ENCODE results near the gene DUT. TPM values are rescaled to one million over a fixed set of nuclear protein-coding genes. Genes with fewer than 3 reads are reported as not detected.

DUT gene
- total RNA-seq, 1 experiment from 2014 or later: 85.2 TPM

- Histone ChIP-seq H3K4me1 (ENCODE audit: insufficient read depth, low read length) (peaks cover 14% of the 10 kb centered on the region), H3K9ac (ENCODE audit: low read length) (peak overlapping the region; percentile 100), H3F3A (ENCODE audit: low read length, unreplicated experiment) (peaks cover 4% of the 10 kb centered on the region), H3K27me3 (ENCODE audit: low read length) (no peaks in the 10 kb centered on the region), H2AFZ (ENCODE audit: low read length) (peak overlapping the region; percentile 69), H3K36me3 (ENCODE audit: low read depth, low read length) (peaks cover 18% of the 10 kb centered on the region; the same call in 1 of the 2 replicates), H3K9me2 (replicated peaks; ENCODE audit: low read length) (no peaks in the 10 kb centered on the region), H3K9me3 (ENCODE audit: low read length) (no peaks in the 10 kb centered on the region), H4K20me1 (ENCODE audit: low read length) (0 out of 2 replicates have a peak, but pooled peaks cover 8% of the 10 kb centered on the region), H3K27ac (ENCODE audit: low read length) (0 out of 2 replicates have a peak overlapping the region, but pooled peaks have one; percentile 96), H3K4me2 (ENCODE audit: low read length) (peak overlapping the region; percentile 86), H3K4me3 (ENCODE audit: low read length) (peak overlapping the region; percentile 83), H3K79me2 (ENCODE audit: low read length) (peaks cover 37% of the 10 kb centered on the region)
- TF ChIP-seq EZH2 (IDR thresholded peaks at IDR 0.05; ENCODE audit: low read length, unreplicated experiment): no peak
- TF ChIP-seq EZH2phosphoT487 (IDR thresholded peaks at IDR 0.05; ENCODE audit: borderline replicate concordance, low read length): no peak
- TF ChIP-seq CTCF (conservative IDR thresholded peaks at IDR 0.05; ENCODE audit: low read depth, low read length): no peak
- ChIA-PET POLR2A (ENCODE audit: unreplicated experiment) (no interaction called here), CTCF (no interaction called here)
- TSS peak; percentile 63 for BruUV-seq (replicated peaks)
- ATAC-seq: no peak
- DNase-seq: no peak
- intact Hi-C loops (cut with micrococcal nuclease): no loop called here
Observed at GRCh38 chr15:48332642-48333034, 1.4 kb downstream of the DUT start.

- Histone ChIP-seq H3K27me3 (ENCODE audit: low read length) (no peaks in the 10 kb centered on the region), H3K9ac (ENCODE audit: low read length) (peak overlapping the region; percentile 100; the same call in 1 of the 2 replicates), H3K9me2 (replicated peaks; ENCODE audit: low read length) (no peaks in the 10 kb centered on the region), H3K36me3 (ENCODE audit: low read depth, low read length) (peaks cover 21% of the 10 kb centered on the region; the same call in 1 of the 2 replicates), H3K79me2 (ENCODE audit: low read length) (peaks cover 37% of the 10 kb centered on the region), H3K4me1 (ENCODE audit: insufficient read depth, low read length) (peaks cover 14% of the 10 kb centered on the region), H2AFZ (ENCODE audit: low read length) (no peak overlapping the region), H3K9me3 (ENCODE audit: low read length) (no peaks in the 10 kb centered on the region), H4K20me1 (ENCODE audit: low read length) (0 out of 2 replicates have a peak, but pooled peaks cover 8% of the 10 kb centered on the region), H3K27ac (ENCODE audit: low read length) (no peak overlapping the region), H3K4me2 (ENCODE audit: low read length) (peak overlapping the region; percentile 86), H3F3A (ENCODE audit: low read length, unreplicated experiment) (peaks cover 4% of the 10 kb centered on the region), H3K4me3 (ENCODE audit: low read length) (peak overlapping the region; percentile 83)
- DNase-seq (no peak), ATAC-seq (no peak)
- CTCF ChIA-PET: no interaction called here
- TF ChIP-seq EZH2 (IDR thresholded peaks at IDR 0.05; ENCODE audit: low read length, unreplicated experiment) (no peak), CTCF (conservative IDR thresholded peaks at IDR 0.05; ENCODE audit: low read depth, low read length) (no peak), EZH2phosphoT487 (IDR thresholded peaks at IDR 0.05; ENCODE audit: borderline replicate concordance, low read length) (no peak)
- BruUV-seq (replicated peaks): no TSS peak
- POLR2A ChIA-PET (ENCODE audit: unreplicated experiment): no interaction called here
- intact Hi-C loops (cut with micrococcal nuclease): no loop called here
Observed at GRCh38 chr15:48333540-48333939, 2.3 kb downstream of the DUT start.

GRCh38 chr15:48334260-48334659 is 3.0 kb downstream of the DUT start:
- Histone ChIP-seq H3K79me2 (ENCODE audit: low read length) (peaks cover 37% of the 10 kb centered on the region), H2AFZ (ENCODE audit: low read length) (no peak overlapping the region), H3K4me3 (ENCODE audit: low read length) (peak overlapping the region; percentile 83; the same call in 1 of the 2 replicates), H3K9me2 (replicated peaks; ENCODE audit: low read length) (no peaks in the 10 kb centered on the region), H3K27ac (ENCODE audit: low read length) (no peak overlapping the region), H3K27me3 (ENCODE audit: low read length) (no peaks in the 10 kb centered on the region), H4K20me1 (ENCODE audit: low read length) (0 out of 2 replicates have a peak, but pooled peaks cover 8% of the 10 kb centered on the region), H3K4me2 (ENCODE audit: low read length) (peak overlapping the region; percentile 86), H3K36me3 (ENCODE audit: low read depth, low read length) (peaks cover 23% of the 10 kb centered on the region; the same call in 1 of the 2 replicates), H3K4me1 (ENCODE audit: insufficient read depth, low read length) (peaks cover 14% of the 10 kb centered on the region), H3F3A (ENCODE audit: low read length, unreplicated experiment) (peaks cover 4% of the 10 kb centered on the region), H3K9ac (ENCODE audit: low read length) (no peak overlapping the region), H3K9me3 (ENCODE audit: low read length) (no peaks in the 10 kb centered on the region)
- ChIA-PET CTCF (no interaction called here), POLR2A (ENCODE audit: unreplicated experiment) (no interaction called here)
- no TSS peak for BruUV-seq (replicated peaks)
- ATAC-seq (no peak), DNase-seq (no peak)
- intact Hi-C loops (cut with micrococcal nuclease): no loop called here
- TF ChIP-seq CTCF (conservative IDR thresholded peaks at IDR 0.05; ENCODE audit: low read depth, low read length) (no peak), EZH2phosphoT487 (IDR thresholded peaks at IDR 0.05; ENCODE audit: borderline replicate concordance, low read length) (no peak), EZH2 (IDR thresholded peaks at IDR 0.05; ENCODE audit: low read length, unreplicated experiment) (no peak)
